Lung microvascular endothelial cell (primary cell): ENCODE measurements around the gene KEAP1. TPM values are rescaled to one million over a fixed set of nuclear protein-coding genes. Genes with fewer than 3 reads are reported as not detected.

Source experiments
- DNase-seq, 2 donors: peaks; one replicate each; pipeline versions ENCODE4 v3.0.0 to v3.0.0-alpha.2; 2010; ENCODE audit warnings: low read depth in 2 of 2
- total RNA-seq: library from RNA; depleted of rRNA; stranded (reverse); fragments of >200 nt; gene quantifications from 2 replicates; pipeline ENCODE4 v1.2.1, GENCODE V29; 2014

Gene KEAP1
- total RNA-seq, 1 donor from 2014 or later: 87.7 TPM

DNA sequence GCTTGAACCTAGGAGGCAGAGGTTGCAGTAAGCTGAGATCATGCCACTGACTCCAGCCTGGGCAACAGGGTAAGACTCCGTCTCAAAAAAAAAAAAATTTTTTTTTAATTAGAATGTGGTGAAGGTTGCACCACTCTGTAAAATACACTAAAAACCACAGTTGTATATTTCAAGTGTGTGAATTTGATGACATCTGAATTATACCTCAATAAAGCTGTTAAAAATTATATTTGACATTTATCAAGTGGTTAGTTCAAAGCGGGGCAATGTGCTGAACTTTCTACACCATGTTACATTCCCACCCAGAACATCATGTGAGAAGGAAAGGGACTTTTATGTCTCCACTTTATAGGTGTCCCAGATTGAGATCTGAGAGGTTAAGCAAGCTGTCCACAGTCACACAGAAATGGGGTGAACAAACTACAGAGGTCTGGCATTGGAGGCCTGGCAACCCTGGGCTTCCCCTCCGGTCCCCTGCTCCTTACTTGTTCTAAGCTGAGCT lies 20.0 kb upstream of the KEAP1 start:
- DNase-seq: no peak

DNA sequence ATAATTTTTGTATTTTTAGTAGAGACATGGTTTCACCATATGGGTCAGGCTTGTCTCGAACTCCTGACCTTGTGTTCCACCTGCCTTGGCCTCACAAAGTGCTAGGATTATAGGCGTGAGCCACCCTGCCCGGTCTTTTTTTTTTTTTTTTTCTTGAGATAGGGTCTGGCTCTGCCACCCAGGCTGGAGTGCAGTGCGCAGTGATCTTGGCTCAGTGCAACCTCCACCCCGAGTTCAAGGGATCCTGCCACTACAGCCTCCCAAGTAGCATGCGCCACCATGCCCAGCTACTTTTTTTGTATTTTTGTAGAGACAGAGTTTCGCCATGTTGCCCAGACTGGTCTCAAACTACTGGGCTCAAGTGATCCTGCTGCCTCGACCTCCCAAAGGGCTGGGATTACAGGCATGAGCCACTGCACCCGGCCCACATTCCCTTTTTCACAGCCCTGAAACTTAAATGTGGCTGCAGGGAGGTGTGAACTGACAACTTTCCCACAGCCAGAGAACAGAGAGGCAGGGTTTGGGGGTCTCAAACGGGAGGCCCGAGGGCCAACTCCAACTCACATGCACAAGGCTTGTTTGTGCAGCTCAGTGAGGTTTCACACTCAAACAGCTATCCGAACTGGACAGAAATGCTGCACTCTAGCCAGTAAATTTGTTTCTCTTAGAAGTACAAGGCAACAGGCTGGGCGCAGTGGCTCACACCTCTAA lies 18.5 kb upstream of the KEAP1 start:
- DNase-seq: no peak

DNA sequence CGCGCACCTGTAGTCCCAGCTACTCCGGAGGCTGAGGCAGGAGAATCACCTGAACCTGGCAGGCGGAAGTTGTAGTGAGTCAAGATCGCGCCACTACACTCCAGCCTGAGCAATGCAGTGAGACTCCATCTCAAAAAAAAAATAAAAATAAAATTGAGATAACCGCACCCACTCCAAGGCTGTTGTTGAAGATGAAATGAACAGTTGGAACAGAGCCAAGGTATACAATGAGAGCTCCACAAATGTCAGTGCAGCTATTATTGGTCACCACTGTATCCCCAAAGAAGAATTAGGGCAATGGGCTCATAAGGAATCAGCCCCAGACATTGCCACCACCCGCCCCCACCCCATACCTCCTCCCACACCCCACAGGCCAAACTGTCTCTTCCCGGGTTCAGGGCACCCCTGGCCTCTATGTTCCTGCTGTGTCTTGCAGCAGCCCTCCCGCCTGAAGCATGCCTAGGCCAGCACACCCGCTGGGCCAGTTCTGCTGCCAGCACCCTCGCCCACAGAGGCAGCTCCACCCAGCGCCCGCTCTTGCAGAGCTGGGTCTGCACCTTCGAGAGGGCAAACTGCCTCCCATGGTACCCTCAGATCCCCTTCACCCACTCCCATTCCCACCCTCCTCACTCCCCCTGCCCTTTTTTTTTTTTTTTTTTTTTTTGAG lies 17.6 kb upstream of the KEAP1 start:
- no peak for DNase-seq

DNA sequence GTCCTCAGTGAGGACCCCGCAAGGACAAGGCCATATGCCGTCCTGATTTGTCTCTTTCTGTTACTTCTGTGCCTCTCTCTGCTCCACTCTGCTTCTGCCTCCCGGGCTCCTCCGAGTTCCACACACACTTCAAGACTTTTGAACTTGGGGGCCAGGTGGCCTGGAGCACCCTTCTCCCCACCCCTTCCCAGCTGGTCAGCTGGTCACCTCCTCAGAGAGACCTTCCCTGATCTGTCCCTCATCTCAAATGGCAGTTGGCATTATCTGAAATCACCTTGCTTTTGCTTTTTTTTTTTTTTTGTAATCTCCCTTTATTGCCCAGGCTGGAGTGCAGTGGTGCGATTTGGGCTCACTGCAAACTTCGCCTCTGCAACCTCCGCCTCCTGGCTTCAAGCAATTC lies 16.3 kb upstream of the KEAP1 start:
- no peak for DNase-seq

DNA sequence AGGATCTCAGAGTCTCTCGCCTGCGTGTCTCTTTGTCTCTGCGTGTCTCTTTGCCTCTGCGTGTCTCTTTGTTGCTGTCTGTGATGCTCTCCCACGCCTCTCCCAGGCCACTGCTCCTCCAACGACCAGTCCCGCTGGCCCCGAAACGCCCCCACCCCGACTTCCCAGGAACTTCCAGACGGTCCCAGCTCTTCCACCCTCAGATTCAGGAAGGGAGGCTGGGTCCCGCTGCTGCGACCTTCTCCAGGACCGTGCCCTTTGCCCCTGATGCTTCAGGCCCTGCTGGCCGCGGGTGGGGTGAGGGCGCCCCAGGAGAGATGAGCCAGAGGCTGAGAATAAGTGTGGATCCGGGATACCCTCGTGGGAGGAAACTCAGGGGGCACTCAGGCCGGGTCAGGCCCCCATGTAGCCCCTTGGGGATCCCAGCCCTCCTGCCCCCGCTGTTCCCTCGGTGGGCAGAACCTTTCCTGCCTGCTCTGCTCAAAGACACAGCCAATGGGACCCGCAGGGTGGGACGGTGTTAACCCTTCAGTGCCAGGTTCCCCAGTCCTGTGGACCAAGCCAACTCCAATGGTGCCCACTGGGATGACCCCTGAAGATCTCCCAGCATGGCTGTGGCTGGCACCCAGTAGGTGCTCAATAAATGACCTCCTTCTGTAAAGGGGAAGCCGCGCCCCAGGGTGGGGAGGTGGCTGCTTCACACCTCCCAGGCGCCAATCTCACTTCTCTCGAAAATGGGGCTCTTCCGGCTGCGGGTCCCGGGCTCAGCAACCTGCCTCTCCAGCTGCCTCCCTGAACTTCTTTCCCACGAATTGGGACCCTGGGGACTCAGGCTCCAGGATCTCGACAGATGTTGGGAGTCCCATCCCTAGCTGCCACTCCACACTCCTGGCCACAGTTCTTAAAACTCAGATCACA lies 15.5 kb upstream of the KEAP1 start:
- no peak for DNase-seq

DNA sequence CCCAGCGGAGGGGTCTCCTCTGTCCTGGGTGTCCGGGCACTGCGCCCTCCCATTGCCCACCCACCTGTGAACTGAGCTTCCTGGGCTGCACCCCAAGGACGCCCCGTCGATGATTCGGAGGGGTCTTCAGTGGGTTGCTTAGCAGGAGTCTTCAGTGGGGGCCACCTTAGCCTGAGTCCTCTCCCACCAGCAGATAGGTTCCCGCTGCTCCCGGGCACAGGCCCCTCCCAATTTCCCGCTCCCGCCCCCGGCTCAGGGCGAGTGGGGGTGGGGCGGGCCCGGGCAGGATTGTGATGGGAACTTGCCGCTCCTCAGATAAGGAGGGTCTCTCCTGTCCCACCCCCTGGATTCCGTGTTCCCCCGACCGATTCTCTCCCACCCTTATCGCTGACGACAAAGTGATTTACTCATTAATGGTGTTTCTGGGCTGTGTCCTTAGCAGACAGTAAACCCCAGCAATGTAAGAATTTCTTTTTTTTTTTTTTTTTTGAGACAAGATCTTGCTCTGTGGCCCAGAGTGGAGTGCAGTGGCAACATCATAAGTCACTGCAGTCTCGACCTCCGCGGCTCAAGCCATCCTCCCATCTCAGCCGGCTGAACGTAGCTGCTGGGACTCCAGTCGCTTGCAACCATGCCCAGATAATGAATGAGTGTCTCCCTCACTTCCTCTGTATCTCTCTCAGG lies 14.7 kb upstream of the KEAP1 start:
- no peak for DNase-seq

DNA sequence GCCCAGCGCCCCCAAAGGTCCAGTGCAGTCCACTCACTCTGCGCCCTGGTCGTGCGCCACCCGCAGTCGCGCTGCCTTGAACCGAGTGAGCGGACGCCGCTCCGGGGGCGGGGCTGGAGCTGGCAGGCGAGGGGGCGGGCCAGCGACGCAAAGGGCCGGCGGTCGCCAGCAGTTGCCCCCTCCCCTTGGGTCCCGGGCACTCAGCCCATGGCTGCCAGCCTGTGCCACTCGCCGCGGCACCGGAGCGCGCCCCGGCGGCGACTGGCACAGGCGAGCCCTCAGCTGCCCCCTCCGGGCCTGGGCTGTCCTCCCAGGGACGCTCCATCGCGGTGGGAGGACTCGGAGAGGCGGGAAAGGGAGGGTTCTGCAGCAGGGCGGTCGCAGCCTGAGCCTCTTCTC lies 14.2 kb upstream of the KEAP1 start, which contains the start of gene S1PR5:
S1PR5 (minus strand) TSS at position 87 of the 399 bp plus-strand sequence. CDS start 2,436 bp downstream, outside the sequence.
- DNase-seq: peak in 1 of 2 donors; percentile 26

DNA sequence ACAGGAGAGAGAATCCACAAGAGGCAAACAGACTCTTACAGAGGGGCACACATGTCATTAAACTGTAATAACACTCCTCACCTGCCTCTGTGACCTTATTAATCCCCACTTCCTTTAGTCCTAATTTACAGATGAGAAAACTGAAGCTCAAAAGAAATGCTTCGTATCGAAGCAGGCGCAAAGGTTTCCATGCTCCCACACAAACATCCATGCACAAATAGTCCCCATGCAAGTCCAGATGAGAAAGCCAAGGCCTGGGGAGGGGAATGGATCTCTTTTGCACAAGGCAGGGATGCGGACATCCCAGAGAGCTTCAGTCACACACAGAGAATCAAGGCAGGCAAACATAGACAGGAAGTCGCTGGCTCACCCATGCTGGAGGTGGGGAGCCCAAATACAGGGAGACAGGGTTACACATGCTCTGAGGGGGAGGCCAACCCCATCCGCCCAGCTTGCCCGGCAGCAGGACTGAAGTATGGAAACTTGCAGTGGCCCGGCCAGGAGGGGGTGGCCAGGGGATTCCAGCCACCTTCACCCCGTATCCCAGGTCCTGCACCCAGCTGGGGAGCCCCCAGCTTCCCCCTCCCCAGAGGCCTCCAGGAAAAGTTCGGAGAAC lies 13.6 kb upstream of the KEAP1 start:
- no peak for DNase-seq

DNA sequence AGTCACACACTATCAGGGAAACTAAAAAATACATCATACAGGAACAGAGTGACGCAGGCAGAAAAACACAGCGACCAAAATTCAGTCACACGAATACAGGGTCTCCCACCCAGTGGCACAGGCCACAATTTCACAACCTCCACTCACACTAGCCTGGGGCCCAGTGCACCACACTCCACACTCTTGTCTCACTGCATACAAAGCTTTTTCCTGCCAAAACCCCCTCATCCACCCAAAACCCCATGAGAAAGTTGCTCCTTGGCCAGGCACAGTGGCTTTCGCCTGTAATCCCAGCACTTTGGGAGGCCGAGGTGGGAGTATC lies 12.9 kb upstream of the KEAP1 start:
- no peak for DNase-seq

DNA sequence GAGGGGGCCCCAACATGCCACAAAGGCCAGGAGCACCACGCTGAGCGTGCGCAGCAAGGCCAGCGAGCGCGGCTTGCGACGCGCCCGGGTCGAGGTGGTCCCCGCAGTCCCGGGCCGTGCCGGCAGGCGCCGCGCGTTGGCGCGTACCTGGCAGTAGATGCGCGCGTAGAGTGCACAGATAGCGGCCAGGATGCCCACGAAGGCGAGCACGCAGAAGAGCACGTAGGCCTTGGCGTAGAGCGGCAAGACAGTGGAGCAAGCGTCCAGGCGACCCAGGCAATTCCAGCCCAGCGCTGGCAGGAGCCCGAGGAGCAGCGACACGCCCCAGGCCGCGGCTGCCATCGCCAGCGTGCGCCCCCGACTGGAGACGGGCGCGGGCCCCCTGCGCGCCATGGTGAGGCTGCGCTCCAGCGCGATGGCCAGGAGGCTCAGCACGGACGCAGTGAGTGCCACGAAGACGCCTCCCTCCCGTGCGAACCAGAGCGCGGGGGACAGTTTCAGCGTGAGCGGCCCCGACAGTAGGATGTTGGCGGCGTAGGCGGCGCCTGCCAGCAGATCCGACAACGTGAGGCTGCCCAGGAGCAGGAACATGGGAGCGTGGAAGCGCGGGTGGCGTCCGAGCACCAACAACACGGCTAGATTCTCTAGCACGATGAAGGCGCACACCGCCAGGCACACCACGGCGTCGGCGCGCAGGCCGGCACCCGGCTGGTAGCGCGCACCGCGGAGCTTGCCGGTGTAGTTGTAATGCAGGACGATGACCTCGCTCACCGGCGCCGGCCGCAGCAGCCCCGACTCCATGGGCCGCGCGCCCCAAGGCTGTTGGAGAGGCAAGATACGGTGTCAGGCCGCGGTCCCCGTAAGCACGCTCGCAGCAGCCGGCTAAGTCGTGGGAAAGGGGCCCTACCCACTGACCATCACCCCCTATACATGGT lies 11.3 kb upstream of the KEAP1 start:
- DNase-seq: peak in 1 of 2 donors; percentile 45

DNA sequence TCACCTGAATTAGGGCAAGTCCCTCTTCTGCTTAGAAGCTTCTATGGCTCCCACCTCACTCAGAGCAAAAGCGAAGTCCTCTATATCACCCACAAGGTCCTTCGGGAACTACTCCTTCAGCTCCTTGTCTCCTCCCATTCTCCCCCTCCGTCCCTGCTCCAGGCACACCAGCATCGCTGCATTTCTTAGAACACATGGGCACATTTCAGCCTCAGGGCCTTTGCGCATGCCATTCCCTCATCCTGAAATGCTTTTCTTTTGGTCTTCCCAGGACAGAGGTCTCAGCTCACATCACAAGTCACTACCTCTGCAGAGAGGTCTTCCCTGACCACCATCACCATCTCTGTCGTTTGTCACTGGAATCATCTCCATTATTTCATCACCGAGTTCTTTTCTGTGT lies 10.1 kb upstream of the KEAP1 start:
- no peak for DNase-seq

DNA sequence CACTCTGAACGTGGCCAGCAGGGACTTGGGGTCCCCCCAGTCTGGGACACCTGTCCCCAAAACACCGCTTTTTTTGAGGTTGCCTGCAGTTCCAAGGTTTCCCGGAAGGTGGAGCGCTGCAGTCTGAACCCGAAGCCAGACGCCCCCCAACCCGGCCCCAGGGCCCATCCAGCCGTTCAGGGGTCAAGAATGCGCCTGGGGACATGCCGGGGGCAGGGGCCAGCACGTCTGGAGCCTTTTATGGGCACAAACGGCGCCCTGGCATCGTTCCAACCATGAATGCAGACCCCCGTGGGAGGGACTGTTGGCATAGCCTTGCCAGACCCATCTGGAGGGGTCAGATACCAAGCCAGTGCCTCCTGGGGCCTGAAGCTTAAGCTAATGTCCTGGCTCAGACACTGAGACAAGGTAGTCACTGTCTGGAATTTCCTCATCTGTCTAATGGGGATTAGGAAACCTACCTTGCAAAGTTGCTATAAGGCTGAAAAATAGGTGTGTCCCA lies 7.2 kb upstream of the KEAP1 start:
- no peak for DNase-seq

DNA sequence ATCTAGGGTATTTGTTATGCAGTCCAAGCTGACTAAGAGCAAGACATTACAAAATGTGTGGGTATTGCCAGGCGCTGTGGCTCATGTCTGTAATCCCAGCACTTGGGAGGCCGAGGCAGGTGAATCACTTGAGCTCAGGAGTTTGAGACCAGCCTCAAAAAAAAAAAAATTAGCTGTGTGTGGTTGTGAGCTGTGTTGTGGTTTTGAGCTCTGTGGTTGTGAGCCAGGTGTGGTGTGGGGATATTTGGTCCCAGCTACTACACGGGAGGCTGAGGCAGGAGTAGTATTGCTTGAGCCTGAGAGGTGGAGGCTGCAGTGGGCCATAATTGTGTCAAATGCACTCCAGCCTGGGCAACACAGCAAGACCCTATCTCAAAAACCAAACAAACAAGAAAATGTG lies 5.6 kb upstream of the KEAP1 start:
- DNase-seq: no peak

DNA sequence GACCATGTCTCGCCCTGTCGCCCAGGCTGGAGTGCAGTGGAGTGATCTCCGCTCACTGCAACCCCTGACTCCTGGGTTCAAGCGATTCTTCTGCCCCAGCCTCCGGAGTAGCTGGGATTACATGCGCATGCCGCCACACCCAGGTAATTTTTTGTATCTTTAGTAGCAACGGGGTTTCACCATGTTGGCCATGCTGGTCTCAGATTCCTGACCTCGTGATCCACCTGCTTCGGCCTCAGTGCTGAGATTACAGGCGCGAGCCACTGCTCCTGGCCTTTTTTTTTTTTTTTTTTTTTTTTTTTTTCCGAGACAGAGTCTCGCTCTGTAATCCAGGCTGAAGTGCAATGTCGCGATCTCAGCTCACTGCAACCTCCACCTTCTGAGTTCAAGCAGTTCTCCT lies 4.9 kb upstream of the KEAP1 start:
- DNase-seq: no peak

DNA sequence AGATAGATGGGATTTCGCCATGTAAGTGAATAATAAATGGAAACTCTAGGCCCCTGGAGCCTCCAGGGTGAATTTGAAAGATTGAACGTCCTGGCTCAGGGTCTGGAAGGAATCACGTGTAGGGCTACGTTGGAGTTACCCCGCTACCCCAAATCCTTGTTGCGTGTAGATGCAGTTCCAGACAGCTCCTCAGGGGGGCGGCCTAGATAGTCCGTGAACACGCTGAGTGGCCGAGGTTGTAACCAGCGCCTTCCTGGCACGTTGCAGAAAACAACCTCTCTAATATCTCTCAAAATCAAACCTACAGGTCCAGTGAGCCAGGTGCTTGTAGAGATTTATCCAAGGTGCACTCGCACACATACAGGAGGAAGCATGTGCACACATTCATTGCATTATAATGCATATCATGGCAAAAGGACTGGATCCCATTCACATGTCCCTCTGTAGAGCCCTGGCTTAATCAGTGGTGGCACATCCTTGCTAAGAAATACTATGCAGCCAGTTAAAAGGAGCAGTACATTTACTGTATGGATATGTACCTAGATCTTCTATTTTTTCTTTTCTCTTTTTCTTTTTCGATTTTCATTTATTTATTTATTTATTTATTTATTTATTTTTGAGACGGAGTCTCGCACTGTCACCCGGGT lies 2.5 kb upstream of the KEAP1 start:
- peak; percentile 73 to 79 for DNase-seq

DNA sequence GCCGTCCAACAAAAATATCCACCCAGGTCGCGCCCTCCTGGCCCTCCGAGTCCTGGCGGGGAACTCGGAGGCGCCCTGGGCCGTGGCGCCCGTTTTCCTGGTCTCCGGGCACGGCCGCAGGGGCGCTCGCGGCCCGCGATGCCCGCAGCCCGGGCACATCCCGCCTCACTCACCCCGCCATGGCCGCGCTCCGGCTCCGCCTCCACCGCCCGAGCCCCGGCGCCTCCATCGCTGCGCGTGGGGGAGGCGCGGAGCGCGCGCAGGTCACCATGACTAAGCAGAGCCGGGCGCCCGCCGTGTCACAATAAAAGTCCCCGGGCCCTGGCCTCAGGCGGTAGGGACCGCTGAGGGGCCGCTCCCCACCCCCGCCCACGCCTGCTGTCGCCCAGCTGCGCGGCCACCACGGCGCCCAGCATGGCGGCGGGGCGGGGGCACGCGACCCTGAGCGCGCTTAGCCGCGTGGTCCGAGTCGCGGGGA lies 593 bp downstream of the KEAP1 start:
- peak; percentile 92 to 96 for DNase-seq

DNA sequence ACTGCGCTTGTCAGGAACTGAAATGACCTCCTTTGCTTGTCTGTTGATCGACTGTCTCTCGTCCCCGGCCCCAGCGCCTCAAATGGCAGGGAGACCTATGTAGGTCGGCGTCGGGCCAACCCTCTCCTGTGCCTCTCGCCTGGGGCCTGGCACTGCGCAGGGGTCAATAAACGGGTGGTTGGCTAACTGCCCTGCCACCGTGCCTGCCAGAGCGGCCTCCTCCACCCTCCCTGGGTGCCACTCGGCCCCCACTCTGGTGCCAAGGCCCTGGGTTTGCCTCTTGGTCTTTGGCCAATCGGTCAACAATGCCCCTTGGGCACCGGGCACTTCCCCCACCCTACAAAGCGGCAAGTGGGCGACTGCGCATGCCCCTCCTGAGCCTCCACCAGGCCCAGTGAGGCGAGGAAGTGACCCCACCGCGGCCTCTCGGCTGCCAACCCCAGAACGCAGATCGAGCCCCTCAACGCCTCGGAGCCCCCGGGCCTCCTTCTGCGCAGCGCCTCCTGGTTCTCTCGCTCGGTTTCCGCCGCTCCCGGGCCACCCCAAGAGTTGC lies 1.1 kb downstream of the KEAP1 start:
- peak; percentile 64 to 68 for DNase-seq

DNA sequence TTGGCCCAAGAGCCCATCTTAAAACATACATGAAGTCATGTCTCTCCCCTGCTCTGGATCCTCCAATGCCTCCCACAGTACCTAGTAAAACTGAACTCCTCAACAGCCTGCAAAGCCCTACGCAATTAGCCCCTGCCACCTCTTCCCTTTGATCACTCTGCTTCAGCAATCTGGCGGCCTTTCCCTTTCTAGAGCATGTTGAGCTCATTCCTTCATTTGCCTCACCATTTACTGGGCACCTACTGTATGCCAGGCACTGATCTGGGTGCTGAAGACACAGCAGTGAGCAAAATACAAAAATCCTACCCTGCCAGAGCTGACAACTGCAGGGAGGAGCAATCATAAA lies 2.9 kb downstream of the KEAP1 start:
- DNase-seq: no peak
